H1 (cell line): ENCODE results near the gene CCDC33. TPM values are rescaled to one million over a fixed set of nuclear protein-coding genes. Genes with fewer than 3 reads are reported as not detected.

Source experiments
- CTCF ChIA-PET: fragments of 300-600 bp; sonication (Branson Sonifier 250); formaldehyde crosslinking; loops from one replicate; lab custom pipeline; 2021; ENCODE audit not compliant: partially characterized antibody; lab: Charles Lee
- POLR2A ChIA-PET: fragments of 300-600 bp; sonication (Branson Sonifier 250); formaldehyde crosslinking; loops from one replicate; lab custom pipeline; 2021; ENCODE audit warnings: inconsistent platforms; ENCODE audit not compliant: partially characterized antibody; lab: Charles Lee
- DNase-seq, 2 experiments: peaks; one replicate each; pipeline versions ENCODE4 v3.0.0 to v3.0.0-alpha.2; 2010 to 2022; ENCODE audit warnings: low spot score in 2 of 2, low read depth in 1 of 2, mixed read lengths in 1 of 2
- FAIRE-seq: peaks from 2 replicates; lab custom pipeline; 2011; peaks lifted over from hg19 to GRCh38; lab: Jason Lieb, UNC
- H2AFZ ChIP-seq: 2 replicates; pipeline ENCODE4 v1.8.1; 2012; ENCODE audit warnings: low read length, inconsistent platforms
- H2AK5ac ChIP-seq: 2 replicates; pipeline ENCODE4 v1.6.1; 2013; ENCODE audit warnings: low read depth, low read length
- H2BK120ac ChIP-seq: replicated peaks from 2 replicates; pipeline ENCODE3; 2013; ENCODE audit warnings: low read depth, low read length, inconsistent platforms
- H2BK12ac ChIP-seq: 2 replicates; pipeline ENCODE4 v1.6.1; 2013; ENCODE audit warnings: low read depth, low read length
- H2BK15ac ChIP-seq: 2 replicates; pipeline ENCODE4 v1.6.1; 2013; ENCODE audit warnings: low read length
- H2BK20ac ChIP-seq: 2 replicates; pipeline ENCODE4 v1.6.1; 2013; ENCODE audit warnings: low read length
- H2BK5ac ChIP-seq: 2 replicates; pipeline ENCODE4 v1.6.1; 2013; ENCODE audit warnings: low read depth, low read length
- H3K14ac ChIP-seq: 2 replicates; pipeline ENCODE4 v1.6.1; 2013; ENCODE audit warnings: inconsistent platforms; ENCODE audit not compliant: insufficient read length
- H3K18ac ChIP-seq: 2 replicates; pipeline ENCODE4 v1.6.1; 2013; ENCODE audit warnings: low read length; ENCODE audit errors: extremely low read depth
- H3K23ac ChIP-seq: 2 replicates; pipeline ENCODE4 v1.6.1; 2013; ENCODE audit warnings: inconsistent platforms; ENCODE audit not compliant: insufficient read length
- H3K23me2 ChIP-seq: 2 replicates; pipeline ENCODE4 v1.6.1; 2013; ENCODE audit warnings: low read depth, low read length
- H3K27ac ChIP-seq: 2 replicates; pipeline ENCODE4 v1.6.1; 2011; ENCODE audit warnings: low read depth, low read length, inconsistent platforms
- H3K27me3 ChIP-seq, 4 experiments: replicated peaks in 1 of 4; 1 replicate in 1 of 4; 2 replicates in 3 of 4; pipeline versions ENCODE4 v1.6.1 to v1.8.1; 2011 to 2013; ENCODE audit warnings: low read length in 3 of 4, mild to moderate bottlenecking in 3 of 4, inconsistent platforms in 2 of 4, mixed read lengths in 2 of 4, moderate library complexity in 1 of 4; ENCODE audit not compliant: control insufficient read depth in 3 of 4, insufficient read depth in 3 of 4; ENCODE audit errors: extremely low read depth in 1 of 4
- H3K36me3 ChIP-seq, 4 experiments: 2 replicates each; pipeline versions ENCODE4 v1.6.1 to v1.8.1; 2011 to 2013; ENCODE audit warnings: mild to moderate bottlenecking in 4 of 4, low read length in 3 of 4, moderate library complexity in 2 of 4, control low read depth in 1 of 4, inconsistent platforms in 1 of 4; ENCODE audit not compliant: insufficient read depth in 4 of 4, control insufficient read depth in 2 of 4
- H3K4ac ChIP-seq: replicated peaks from 2 replicates; pipeline ENCODE3; 2013; ENCODE audit warnings: low read length, low read depth, mixed read lengths, inconsistent platforms; ENCODE audit not compliant: insufficient read length
- H3K4me1 ChIP-seq, 4 experiments: replicated peaks in 1 of 4; 1 replicate in 1 of 4; 2 replicates in 3 of 4; pipeline versions ENCODE4 v1.6.1 to v1.8.1; 2011 to 2013; ENCODE audit warnings: low read length in 3 of 4, inconsistent platforms in 2 of 4, mixed read lengths in 1 of 4; ENCODE audit not compliant: insufficient read depth in 4 of 4, control insufficient read depth in 3 of 4
- H3K4me2 ChIP-seq, 2 experiments: 2 replicates each; pipeline versions ENCODE4 v1.6.1 to v1.8.1; 2011 to 2013; ENCODE audit warnings: low read depth in 2 of 2, low read length in 2 of 2, control low read depth in 1 of 2, inconsistent platforms in 1 of 2, mild to moderate bottlenecking in 1 of 2; ENCODE audit not compliant: insufficient read depth in 1 of 2
- H3K4me3 ChIP-seq, 4 experiments: fragments of 200-600, 300-600 bp in 1 of 4; sonication (generic), shearing (Covaris generic), sonication (Bioruptor Twin) in 1 of 4; 2 replicates each; pipeline versions ENCODE4 v1.5.1 to v1.8.1; 2011 to 2016; ENCODE audit warnings: low read length in 4 of 4, low read depth in 3 of 4, control low read depth in 2 of 4, inconsistent platforms in 2 of 4, mild to moderate bottlenecking in 2 of 4, mixed read lengths in 1 of 4, moderate library complexity in 1 of 4; ENCODE audit not compliant: insufficient read depth in 2 of 4; ENCODE audit errors: extremely low read depth in 1 of 4
- H3K56ac ChIP-seq: replicated peaks from 2 replicates; pipeline ENCODE3; 2013; ENCODE audit warnings: low read depth, mild to moderate bottlenecking, mixed read lengths, low read length, inconsistent platforms; ENCODE audit not compliant: insufficient read length
- H3K79me1 ChIP-seq: 2 replicates; pipeline ENCODE4 v1.6.1; 2013; ENCODE audit warnings: low read depth, low read length, control low read depth
- H3K79me2 ChIP-seq, 2 experiments: 2 replicates each; pipeline versions ENCODE4 v1.6.1 to v1.8.1; 2012 to 2013; ENCODE audit warnings: low read length in 2 of 2, mild to moderate bottlenecking in 2 of 2, inconsistent platforms in 1 of 2; ENCODE audit not compliant: insufficient read depth in 2 of 2, control insufficient read depth in 1 of 2
- H3K9ac ChIP-seq, 4 experiments: replicated peaks in 1 of 4; 1 replicate in 1 of 4; 2 replicates in 3 of 4; pipeline versions ENCODE4 v1.6.1 to v1.8.1; 2011 to 2013; ENCODE audit warnings: low read depth in 3 of 4, low read length in 3 of 4, control low read depth in 2 of 4, mild to moderate bottlenecking in 2 of 4, moderate library complexity in 2 of 4, inconsistent platforms in 1 of 4; ENCODE audit errors: extremely low read depth in 1 of 4
- H3K9me3 ChIP-seq, 2 experiments: 2 replicates each; pipeline versions ENCODE4 v1.6.1 to v1.8.1; 2012 to 2013; ENCODE audit warnings: mild to moderate bottlenecking in 2 of 2, moderate library complexity in 2 of 2, control low read depth in 1 of 2, inconsistent platforms in 1 of 2, low read depth in 1 of 2, low read length in 1 of 2, mixed read lengths in 1 of 2; ENCODE audit not compliant: insufficient read depth in 2 of 2
- H4K20me1 ChIP-seq, 2 experiments: replicated peaks in 1 of 2; 2 replicates each; pipeline versions ENCODE3 to v1.8.1; 2011 to 2013; ENCODE audit warnings: inconsistent platforms in 2 of 2, low read length in 2 of 2, mild to moderate bottlenecking in 1 of 2; ENCODE audit not compliant: insufficient read depth in 2 of 2, control insufficient read depth in 1 of 2
- H4K5ac ChIP-seq: 2 replicates; pipeline ENCODE4 v1.6.1; 2013; ENCODE audit warnings: low read length, low read depth, mixed read lengths, inconsistent platforms; ENCODE audit not compliant: insufficient read length
- H4K8ac ChIP-seq: 2 replicates; pipeline ENCODE4 v1.8.0; 2013; ENCODE audit warnings: mild to moderate bottlenecking, moderate library complexity, low read length, inconsistent platforms; ENCODE audit not compliant: insufficient read depth; ENCODE audit errors: extremely low read depth
- H4K91ac ChIP-seq: replicated peaks from 2 replicates; pipeline ENCODE3; 2013; ENCODE audit warnings: low read length, mixed read lengths, inconsistent platforms; ENCODE audit not compliant: insufficient read length
- ATF2 ChIP-seq: IDR thresholded peaks from 2 replicates; pipeline ENCODE4 v1.6.1; 2012; ENCODE audit warnings: low read length, inconsistent platforms
- CBX8 ChIP-seq: fragments of 300-800, 300-1000 bp; sonication (generic); IDR thresholded peaks from 2 replicates; pipeline ENCODE4 v1.7.1; 2016; ENCODE audit warnings: low read depth, low read length, borderline replicate concordance
- CHD1 ChIP-seq: IDR thresholded peaks from 2 replicates; pipeline ENCODE4 v1.6.1; 2012; ENCODE audit warnings: low read depth, low read length, improper control_type of control experiment
- EGR1 ChIP-seq: IDR thresholded peaks from 2 replicates; pipeline ENCODE4 v1.6.1; 2011; ENCODE audit warnings: low read depth, low read length, borderline replicate concordance
- EP300 ChIP-seq, 2 experiments: IDR thresholded peaks; 1 replicate in 1 of 2; 2 replicates in 1 of 2; pipeline ENCODE4 v1.6.1; 2011 to 2012; ENCODE audit warnings: low read depth in 2 of 2, low read length in 2 of 2, mild to moderate bottlenecking in 2 of 2, borderline replicate concordance in 1 of 2, inconsistent platforms in 1 of 2, moderate library complexity in 1 of 2
- EZH2 ChIP-seq: fragments of 200-600 bp; sonication (generic); IDR thresholded peaks from 2 replicates; pipeline ENCODE4 v1.7.1; 2012; ENCODE audit warnings: low read depth, mild to moderate bottlenecking, moderate library complexity, low read length, inconsistent platforms; ENCODE audit not compliant: severe bottlenecking
- GTF2F1 ChIP-seq: IDR thresholded peaks from 2 replicates; pipeline ENCODE4 v1.6.1; 2012; ENCODE audit warnings: low read depth, low read length, improper control_type of control experiment, borderline replicate concordance
- POLR2AphosphoS5 ChIP-seq: IDR thresholded peaks from 2 replicates; pipeline ENCODE4 v1.6.1; 2011; ENCODE audit warnings: low read depth, low read length
- RFX5 ChIP-seq: IDR thresholded peaks from 2 replicates; pipeline ENCODE4 v1.6.1; 2011; ENCODE audit warnings: low read depth, low read length, improper control_type of control experiment, borderline replicate concordance
- RNF2 ChIP-seq: fragments of 200-900, 300-1000 bp; sonication (generic); IDR thresholded peaks from 2 replicates; pipeline ENCODE4 v1.7.1; 2016; ENCODE audit warnings: borderline replicate concordance, low read depth, mild to moderate bottlenecking, antibody characterized with exemption, low read length; ENCODE audit not compliant: poor library complexity, severe bottlenecking; ENCODE audit errors: missing control alignments
- SP1 ChIP-seq: IDR thresholded peaks from 2 replicates; pipeline ENCODE4 v1.6.1; 2011; ENCODE audit warnings: low read depth, low read length
- SRF ChIP-seq: IDR thresholded peaks from 2 replicates; pipeline ENCODE4 v1.6.1; 2011; ENCODE audit warnings: mild to moderate bottlenecking, low read depth, low read length, moderate library complexity
- WGBS, 2 experiments: shearing (Covaris generic) in 1 of 2; methylation state at CpG; one replicate each; pipeline versions ENCODE4 v1.1.6 to v1.1.7; 2013 to 2015; ENCODE audit warnings: low lambda C conversion rate in 2 of 2, mixed read lengths in 2 of 2, inconsistent platforms in 1 of 2, low coverage in 1 of 2, missing lambda C conversion rate in 1 of 2; ENCODE audit not compliant: insufficient replicate concordance in 2 of 2, insufficient coverage in 1 of 2, insufficient read length in 1 of 2; ENCODE audit errors: extremely low coverage in 1 of 2, missing lambda C conversion rate in 1 of 2; 5-methylcytosine and 5-hydroxymethylcytosine counted together
- polyA plus RNA-seq, 7 experiments: library from polyadenylated mRNA; depleted of rRNA in 3 of 7; stranded (reverse) in 5 of 7; unstranded in 2 of 7; fragments of >200 nt in 5 of 7; fragments of 200-250 nt in 2 of 7; gene quantifications; 1 replicate in 5 of 7; 2 replicates in 1 of 7; 4 replicates in 1 of 7; pipeline versions ENCODE4 v1.2.1 to v1.2.3, GENCODE V29; 2011 to 2013; ENCODE audit warnings: missing spikeins in 2 of 7, mixed read lengths in 2 of 7
- total RNA-seq: library from RNA; stranded (reverse); fragmentation: NEBNext Ultra II Directional; extraction: Animal tissue kit (Norgen Biotek cat#: 25700); gene quantifications from 2 replicates; pipeline ENCODE4 v1.2.1, GENCODE V29; 2021

The CCDC33 gene
- total and polyA plus RNA-seq, 2 of the 8 experiments (the other 6 are each of a cell fraction or from before 2014, with no cell fraction given): 2.0 to 2.7 TPM

GRCh38 chr15:74327756-74328155 is 91.6 kb downstream of the CCDC33 start:
- FAIRE-seq (no peak), DNase-seq (no peak)
- CTCF ChIA-PET: interaction anchor here (1.2 to 18.1 kb wide), 5 partner anchors 16 to 290 kb away, joined by 3 to 353 read pairs (median 3); no protein-coding TSS in a partner anchor
- Histone ChIP-seq H3K36me3 (no peaks in the 10 kb centered on the region), H3K27me3 (no peaks in the 10 kb centered on the region; a peak in 1 of 7 replicates), H3K4me1 (peaks cover 0 to 14% (median 9%) of the 10 kb centered on the region in 4 experiments; a peak in 4 of 7 replicates), H2BK5ac (no peak overlapping the region), H3K4me2 (no peak overlapping the region), H4K5ac (no peak overlapping the region), H2AK5ac (no peak overlapping the region), H2BK12ac (no peak overlapping the region; the same call in 1 of the 2 replicates), H3K23me2 (no peaks in the 10 kb centered on the region), H3K27ac (no peak overlapping the region), H2AFZ (no peak overlapping the region), H3K23ac (no peak overlapping the region), H3K18ac (no peak overlapping the region; the same call in 1 of the 2 replicates), H3K9me3 (no peaks in the 10 kb centered on the region), H4K91ac (no peak overlapping the region), H2BK15ac (no peak overlapping the region), H3K79me1 (no peaks in the 10 kb centered on the region), H2BK120ac (no peak overlapping the region), H3K56ac (no peak overlapping the region), H3K14ac (no peak overlapping the region), H3K9ac (no peak overlapping the region), H3K4me3 (no peak overlapping the region), H4K20me1 (no peaks in the 10 kb centered on the region), H3K79me2 (no peaks in the 10 kb centered on the region), H2BK20ac (no peak overlapping the region), H4K8ac (no peak overlapping the region), H3K4ac (no peak overlapping the region)
- 92% methylated on average over 6 of the region's 6 CpGs; no CpG with 5 or more reads in 1 of the 2 experiments for WGBS, 2 experiments
- POLR2A ChIA-PET: interaction anchor here (1.7 to 2.0 kb wide), 3 partner anchors 7 to 204 kb away, joined by 3 to 4 read pairs (median 4); no protein-coding TSS in a partner anchor
- TF ChIP-seq SRF: no peak
- no peak for TF ChIP-seq RNF2
- TF ChIP-seq EP300 (IDR thresholded peaks at IDR 0.05; ENCODE audit: borderline replicate concordance in 1 of 2, low read depth in 2 of 2, low read length in 2 of 2): no peak
- no peak for TF ChIP-seq RFX5
- no peak for TF ChIP-seq SP1
- TF ChIP-seq GTF2F1: no peak
- TF ChIP-seq EZH2: no peak
- no peak for TF ChIP-seq EGR1
- TF ChIP-seq POLR2AphosphoS5: no peak
- TF ChIP-seq ATF2: no peak
- TF ChIP-seq CBX8: no peak
- TF ChIP-seq CHD1: no peak
